GM10248 (cell line): ENCODE measurements around the gene SLC29A1.

ENCODE experiments used
- CTCF ChIA-PET: fragments of 300-600 bp; sonication (Branson Sonifier 250); formaldehyde crosslinking; extraction: SDS; loops from one replicate; lab custom pipeline; 2021; ENCODE audit warnings: antibody characterized with exemption; lab: Yijun Ruan, JAX
- POLR2A ChIA-PET: fragments of 350-650 bp; sonication (Branson Sonifier 250); formaldehyde crosslinking; extraction: SDS; loops from one replicate; lab custom pipeline; 2020; ENCODE audit warnings: antibody characterized with exemption; lab: Yijun Ruan, JAX
- DNase-seq: peaks from one replicate; pipeline ENCODE4 v3.0.0; 2012; ENCODE audit errors: extremely low spot score
- TF ChIP-seq, protein P1 (sequence below): IDR thresholded peaks from 2 replicates; pipeline ENCODE4 v1.5.1; 2012; ENCODE audit warnings: mild to moderate bottlenecking, low read depth; ENCODE audit errors: extremely low read depth, missing control alignments, control extremely low read depth

SLC29A1 gene

GRCh38 chr6:44221291-44221960 lies 2.0 kb upstream of the SLC29A1 start:
- peak; percentile 84 for DNase-seq
- POLR2A ChIA-PET = interaction anchor here (0.6 to 0.7 kb wide), 3 partner anchors 13 to 576 kb away, joined by 3 to 6 read pairs (median 3); partner anchors contain the start of genes HSP90AB1 and RSPH9
- CTCF ChIA-PET = interaction anchor here (0.7 to 6.8 kb wide), 17 partner anchors 9 to 67 kb away, joined by 3 to 116 read pairs (median 5); partner anchors contain the start of gene HSP90AB1
- TF ChIP-seq, protein P1, sequence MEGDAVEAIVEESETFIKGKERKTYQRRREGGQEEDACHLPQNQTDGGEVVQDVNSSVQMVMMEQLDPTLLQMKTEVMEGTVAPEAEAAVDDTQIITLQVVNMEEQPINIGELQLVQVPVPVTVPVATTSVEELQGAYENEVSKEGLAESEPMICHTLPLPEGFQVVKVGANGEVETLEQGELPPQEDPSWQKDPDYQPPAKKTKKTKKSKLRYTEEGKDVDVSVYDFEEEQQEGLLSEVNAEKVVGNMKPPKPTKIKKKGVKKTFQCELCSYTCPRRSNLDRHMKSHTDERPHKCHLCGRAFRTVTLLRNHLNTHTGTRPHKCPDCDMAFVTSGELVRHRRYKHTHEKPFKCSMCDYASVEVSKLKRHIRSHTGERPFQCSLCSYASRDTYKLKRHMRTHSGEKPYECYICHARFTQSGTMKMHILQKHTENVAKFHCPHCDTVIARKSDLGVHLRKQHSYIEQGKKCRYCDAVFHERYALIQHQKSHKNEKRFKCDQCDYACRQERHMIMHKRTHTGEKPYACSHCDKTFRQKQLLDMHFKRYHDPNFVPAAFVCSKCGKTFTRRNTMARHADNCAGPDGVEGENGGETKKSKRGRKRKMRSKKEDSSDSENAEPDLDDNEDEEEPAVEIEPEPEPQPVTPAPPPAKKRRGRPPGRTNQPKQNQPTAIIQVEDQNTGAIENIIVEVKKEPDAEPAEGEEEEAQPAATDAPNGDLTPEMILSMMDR = peak; percentile 97

- POLR2A ChIA-PET = interaction anchor here (0.6 to 1.8 kb wide), 3 partner anchors 12 to 577 kb away, joined by 3 to 6 read pairs (median 6); partner anchors contain the start of genes RSPH9 and SLC35B2
- CTCF ChIA-PET = interaction anchor here (0.8 to 6.8 kb wide), 17 partner anchors 8 to 125 kb away, joined by 3 to 116 read pairs (median 5); partner anchors contain the start of gene HSP90AB1
- TF ChIP-seq, protein P1 = no peak
- DNase-seq = no peak
These were observed 1.4 kb upstream of the SLC29A1 start for GRCh38 chr6:44221961-44222335.

GRCh38 chr6:44222486-44223318 lies 693 bp upstream of the SLC29A1 start:
- DNase-seq = no peak

DNA sequence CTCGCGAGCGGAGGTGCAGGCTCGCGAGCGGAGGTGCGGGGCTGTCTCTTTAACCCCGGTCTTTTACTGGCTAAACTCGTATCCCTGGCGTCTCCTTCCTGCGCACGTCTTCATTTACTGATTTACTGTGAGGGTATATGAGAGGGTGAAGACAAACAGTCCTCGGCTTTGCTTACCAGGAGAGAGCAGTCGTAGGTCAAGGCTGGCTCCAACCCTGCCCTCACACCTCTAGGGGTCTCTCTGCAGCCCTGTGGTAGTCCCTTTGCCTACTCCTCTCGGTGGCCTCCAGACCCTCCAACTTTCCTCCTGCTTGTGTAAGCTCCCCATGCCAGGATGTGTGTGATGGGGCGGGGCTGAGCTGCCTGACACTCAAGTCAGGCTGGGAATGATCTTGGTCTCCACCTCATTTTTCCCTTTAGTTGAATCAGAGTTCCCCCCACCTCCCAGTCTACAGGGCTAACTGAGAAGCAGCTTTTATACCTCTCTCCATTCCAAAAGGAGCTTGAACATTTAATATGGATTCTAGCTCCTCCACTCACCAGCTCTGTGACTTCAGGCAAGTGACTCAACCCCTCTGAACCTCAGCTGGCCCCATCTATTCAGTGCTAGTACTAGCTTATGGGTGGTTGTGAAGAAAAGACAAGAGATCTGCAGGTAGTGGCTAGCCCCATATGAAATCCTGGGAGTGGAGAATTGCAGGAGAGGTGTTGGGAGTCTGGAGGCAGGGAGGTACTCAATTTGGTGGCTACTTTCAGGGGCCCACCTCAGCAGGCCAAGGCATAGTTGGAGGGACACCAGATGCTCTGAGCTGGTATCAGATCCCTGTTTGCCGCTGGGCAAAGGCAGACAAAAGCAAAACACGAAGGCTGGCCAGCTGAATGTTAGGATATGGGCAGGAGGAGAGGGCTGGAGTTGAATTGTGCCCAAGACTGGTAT lies 902 bp downstream of the SLC29A1 start:
- CTCF ChIA-PET = interaction anchor here (0.6 to 6.8 kb wide), 18 partner anchors 9 to 455 kb away, joined by 3 to 116 read pairs (median 4); partner anchors contain the start of gene HSP90AB1
- DNase-seq = peak; percentile 6
- TF ChIP-seq, protein P1 = no peak
- POLR2A ChIA-PET = interaction anchor here (1.0 to 3.3 kb wide), 5 partner anchors 13 to 33 kb away, joined by 3 to 21 read pairs (median 6); partner anchors contain the start of genes HSP90AB1 and SLC35B2

More at GRCh38 chr6:44222486-44223318, 693 bp upstream of the SLC29A1 start:
- TF ChIP-seq, protein P1 = no peak
- ChIA-PET CTCF (interaction anchor here (0.8 to 6.8 kb wide), 15 partner anchors 10 to 126 kb away, joined by 3 to 116 read pairs (median 5); partner anchors contain the start of gene HSP90AB1), POLR2A (interaction anchor here (0.6 to 3.3 kb wide), 5 partner anchors 15 to 165 kb away, joined by 3 to 21 read pairs (median 6); partner anchors contain the start of genes CDC5L, HSP90AB1 and SLC35B2)

DNA sequence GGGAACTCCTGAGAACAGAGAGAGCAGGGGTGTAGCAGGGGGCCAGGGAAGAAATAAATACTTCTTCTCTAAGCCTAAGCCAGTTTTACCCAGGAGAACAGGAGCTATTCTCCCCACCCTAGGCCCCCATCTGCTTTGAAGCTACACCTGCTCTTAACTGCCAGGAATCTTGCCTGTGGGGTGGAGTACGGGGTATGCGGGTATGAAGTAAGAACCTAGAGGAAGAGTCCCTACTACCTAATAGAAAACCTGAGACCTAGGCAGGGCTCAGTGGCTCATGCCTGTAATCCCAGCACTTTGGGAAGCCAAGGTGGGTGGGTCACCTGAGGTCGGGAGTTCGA lies 1.5 kb downstream of the SLC29A1 start:
- DNase-seq = no peak
- ChIA-PET POLR2A (interaction anchor here (1.4 to 3.3 kb wide), 2 partner anchors 22 to 26 kb away, joined by 4 to 21 read pairs; partner anchors contain the start of gene HSP90AB1), CTCF (interaction anchor here (0.6 to 6.8 kb wide), 16 partner anchors 9 to 456 kb away, joined by 3 to 116 read pairs (median 4); partner anchors contain the start of gene HSP90AB1)
- TF ChIP-seq, protein P1 = no peak
